Endothelial cell of umbilical vein (primary cell): Measurements from ENCODE around the gene CES1. TPM values are rescaled to one million over a fixed set of nuclear protein-coding genes. Genes with fewer than 3 reads are reported as not detected.
"Not testable (repeated sequence)": the region's sequence is repeated elsewhere in the genome, so short reads cannot be mapped to it uniquely, and the experiment has no call there.

Experiments used
- BruUV-seq: library from RNA; stranded (reverse); fragments of 400-500 nt; replicated peaks from 2 replicates; lab custom pipeline; 2021; lab: Mats Ljungman, UMichigan
- CTCF ChIA-PET: fragments of 300-600, 350-600 bp; sonication (Branson Sonifier 250); formaldehyde crosslinking; loops from one replicate; lab custom pipeline; 2021; ENCODE audit warnings: antibody characterized with exemption, inconsistent platforms; lab: Charles Lee
- POLR2A ChIA-PET: fragments of 300-600, 350-600 bp; sonication (Branson Sonifier 250); formaldehyde crosslinking; loops from one replicate; lab custom pipeline; 2021; ENCODE audit warnings: antibody characterized with exemption, inconsistent platforms; lab: Charles Lee
- DNase-seq: peaks from one replicate; pipeline ENCODE4 v3.0.0-alpha.2; 2011; ENCODE audit warnings: low read depth, low spot score
- FAIRE-seq: peaks from 2 replicates; lab custom pipeline; 2011; peaks lifted over from hg19 to GRCh38; lab: Jason Lieb, UNC
- H2AFZ ChIP-seq: 2 replicates; pipeline ENCODE4 v1.6.0; 2012; ENCODE audit warnings: low read depth, low read length, control low read depth, inconsistent platforms
- H3K27ac ChIP-seq: 2 replicates; pipeline ENCODE4 v1.5.1; 2011; ENCODE audit warnings: low read depth, mild to moderate bottlenecking, control low read depth, low read length, moderate library complexity; ENCODE audit not compliant: insufficient read depth
- H3K27me3 ChIP-seq, 2 experiments: 2 replicates each; pipeline versions ENCODE4 v1.6.0 to v1.6.1; 2011; ENCODE audit warnings: low read length in 2 of 2, mixed read lengths in 1 of 2; ENCODE audit not compliant: control insufficient read depth in 2 of 2, insufficient read depth in 2 of 2
- H3K36me3 ChIP-seq, 2 experiments: 2 replicates in 1 of 2; 3 replicates in 1 of 2; pipeline ENCODE4 v1.5.1; 2011; ENCODE audit warnings: low read length in 2 of 2, mild to moderate bottlenecking in 1 of 2, moderate library complexity in 1 of 2; ENCODE audit not compliant: control insufficient read depth in 2 of 2, insufficient read depth in 2 of 2; ENCODE audit errors: extremely low read depth in 1 of 2
- H3K4me1 ChIP-seq: 3 replicates; pipeline ENCODE4 v1.5.1; 2011; ENCODE audit warnings: mild to moderate bottlenecking, low read length; ENCODE audit not compliant: control insufficient read depth, insufficient read depth; ENCODE audit errors: extremely low read depth
- H3K4me2 ChIP-seq: 2 replicates; pipeline ENCODE4 v1.6.1; 2011; ENCODE audit warnings: low read length, control low read depth, mixed read lengths; ENCODE audit not compliant: insufficient read depth
- H3K4me3 ChIP-seq, 3 experiments: fragments of 200-600 bp in 1 of 3; sonication (generic), shearing (Covaris generic) in 1 of 3; replicated peaks in 1 of 3; 2 replicates each; pipeline ENCODE4 v1.5.1; 2011 to 2016; ENCODE audit warnings: control low read depth in 3 of 3, low read length in 3 of 3, mild to moderate bottlenecking in 2 of 3, inconsistent platforms in 1 of 3, low read depth in 1 of 3, moderate library complexity in 1 of 3; ENCODE audit not compliant: insufficient read depth in 1 of 3
- H3K79me2 ChIP-seq: 2 replicates; pipeline ENCODE4 v1.6.0; 2012; ENCODE audit warnings: low read length, inconsistent platforms; ENCODE audit not compliant: control insufficient read depth, insufficient read depth
- H3K9ac ChIP-seq: replicated peaks from 2 replicates; pipeline ENCODE3; 2011; ENCODE audit warnings: low read length, control low read depth; ENCODE audit not compliant: insufficient read depth; ENCODE audit errors: extremely low read depth
- H3K9me1 ChIP-seq: replicated peaks from 3 replicates; pipeline ENCODE4 v1.6.0; 2011; ENCODE audit warnings: mild to moderate bottlenecking, low read length; ENCODE audit not compliant: control insufficient read depth, insufficient read depth; ENCODE audit errors: extremely low read depth
- H3K9me3 ChIP-seq: replicated peaks from 2 replicates; pipeline ENCODE4 v1.5.1; 2012; ENCODE audit warnings: low read length, inconsistent platforms; ENCODE audit not compliant: control insufficient read depth, insufficient read depth
- H4K20me1 ChIP-seq: replicated peaks from 2 replicates; pipeline ENCODE3; 2011; ENCODE audit warnings: mild to moderate bottlenecking, low read length; ENCODE audit not compliant: control insufficient read depth, insufficient read depth; ENCODE audit errors: extremely low read depth
- FOS ChIP-seq: IDR thresholded peaks from 2 replicates; pipeline ENCODE4 v1.6.1; 2011; ENCODE audit warnings: mild to moderate bottlenecking, low read length, moderate library complexity, borderline replicate concordance; ENCODE audit not compliant: insufficient read depth
- JUN ChIP-seq: IDR thresholded peaks from 2 replicates; pipeline ENCODE4 v1.6.1; 2011; ENCODE audit warnings: borderline replicate concordance, low read depth; ENCODE audit not compliant: insufficient read length, insufficient read depth
- MYC ChIP-seq: IDR thresholded peaks from one replicate; pipeline ENCODE4 v1.6.1; 2011; ENCODE audit warnings: mild to moderate bottlenecking, low read depth, low read length
- dilution Hi-C: fragments of 300-500 bp; cut with MboI; formaldehyde crosslinking; loops from one replicate; pipeline ENCODE4 v1.15.0; 2019; ENCODE audit warnings: low sequenced_read_pairs; ENCODE audit not compliant: extremely low pct_ligation_motif_present
- intact Hi-C: fragments of 100-400 bp; cut with micrococcal nuclease; formaldehyde crosslinking; loops from one replicate; pipeline ENCODE4 v1.10.0; 2022
- polyA plus RNA-seq, 4 experiments: library from polyadenylated mRNA; depleted of rRNA in 3 of 4; stranded (reverse) in 3 of 4; unstranded in 1 of 4; fragments of >200 nt; gene quantifications; 2 replicates each; pipeline versions ENCODE4 v1.2.1 to v1.2.3, GENCODE V29; 2011 to 2012; ENCODE audit warnings: missing spikeins in 1 of 4
- total RNA-seq: library from RNA; stranded (reverse); gene quantifications from 2 replicates; pipeline ENCODE4 v1.2.3, GENCODE V29; 2021

CES1 gene
- total and polyA plus RNA-seq, 2 donors (not counting 3 experiments of a cell fraction or from before 2014, with no cell fraction given): not detected

- DNase-seq, H3K36me3 ChIP-seq, H3K27ac ChIP-seq, H3K9me1 ChIP-seq, H2AFZ ChIP-seq, H3K4me1 ChIP-seq, FAIRE-seq, H3K79me2 ChIP-seq, intact Hi-C loops, CTCF ChIA-PET, H4K20me1 ChIP-seq, POLR2A ChIA-PET, BruUV-seq, H3K9ac ChIP-seq, H3K9me3 ChIP-seq, H3K4me2 ChIP-seq, H3K4me3 ChIP-seq, H3K27me3 ChIP-seq: not testable (repeated sequence)
- dilution Hi-C loops: loop anchor here (25.0 kb wide), 1 partner anchor 92 kb away; no protein-coding TSS in a partner anchor
These were observed 3.7 kb downstream of the CES1 start for GRCh38 chr16:55829232-55829631.

GRCh38 chr16:55828680-55829079 lies 4.2 kb downstream of the CES1 start:
- no peak overlapping the region for H3K9ac ChIP-seq
- CTCF ChIA-PET: no interaction called here

More at GRCh38 chr16:55828680-55829079, 4.2 kb downstream of the CES1 start:
- no peak for FAIRE-seq
- Histone ChIP-seq H3K36me3 (no peaks in the 10 kb centered on the region), H3K4me3 (no peak overlapping the region), H4K20me1 (no peaks in the 10 kb centered on the region), H3K4me2 (no peak overlapping the region), H2AFZ (no peak overlapping the region), H3K27ac (no peak overlapping the region), H3K9me3 (no peaks in the 10 kb centered on the region), H3K79me2 (no peaks in the 10 kb centered on the region), H3K27me3 (no peaks in the 10 kb centered on the region), H3K4me1 (no peaks in the 10 kb centered on the region), H3K9me1 (no peaks in the 10 kb centered on the region)
- no peak for DNase-seq
- dilution Hi-C loops: loop anchor here (25.0 kb wide), 1 partner anchor 91 kb away; no protein-coding TSS in a partner anchor
- TF ChIP-seq MYC (no peak), JUN (no peak), FOS (no peak)
- intact Hi-C loops: no loop called here
- BruUV-seq: no TSS peak
- POLR2A ChIA-PET: no interaction called here
